Left ventricle myocardium superior (tissue), 1 donor: ENCODE data around the gene LSMEM2. TPM values are rescaled to one million over a fixed set of nuclear protein-coding genes. Genes with fewer than 3 reads are reported as not detected.
A peak's percentile ranks its signal among the peaks of the same experiment; 100 is the strongest.
"Not testable (repeated sequence)": the region's sequence is repeated elsewhere in the genome, so short reads cannot be mapped to it uniquely, and the experiment has no call there.

Experiments used
- ATAC-seq: fragments of 200-7000 bp; cut with Tn5 transposase; one replicate; pipeline ENCODE4 v1.9.1; 2020; ENCODE audit warnings: mild to moderate bottlenecking, moderate library complexity
- DNase-seq: peaks from one replicate; pipeline ENCODE4 v3.0.0-alpha.2; 2020
- intact Hi-C: fragments of 100-400 bp; cut with micrococcal nuclease; formaldehyde crosslinking; loops from one replicate; pipeline ENCODE4 v1.11.0; 2022
- total RNA-seq: library from RNA; stranded (reverse); fragmentation: NEBNext Ultra II Directional; extraction: Animal tissue kit (Norgen Biotek cat#: 25700); gene quantifications from one replicate; pipeline ENCODE4 v1.2.1, GENCODE V29; 2021
- donor health status: DM: no; HTN: yes; CAD: no; lungs with severe emphysema.

LSMEM2 gene
- total RNA-seq, 1 donor from 2014 or later = 31.6 TPM

GRCh38 chr3:50244813-50245212 lies 34.1 kb upstream of the LSMEM2 start:
- ATAC-seq, DNase-seq, intact Hi-C loops: not testable (repeated sequence)

DNA sequence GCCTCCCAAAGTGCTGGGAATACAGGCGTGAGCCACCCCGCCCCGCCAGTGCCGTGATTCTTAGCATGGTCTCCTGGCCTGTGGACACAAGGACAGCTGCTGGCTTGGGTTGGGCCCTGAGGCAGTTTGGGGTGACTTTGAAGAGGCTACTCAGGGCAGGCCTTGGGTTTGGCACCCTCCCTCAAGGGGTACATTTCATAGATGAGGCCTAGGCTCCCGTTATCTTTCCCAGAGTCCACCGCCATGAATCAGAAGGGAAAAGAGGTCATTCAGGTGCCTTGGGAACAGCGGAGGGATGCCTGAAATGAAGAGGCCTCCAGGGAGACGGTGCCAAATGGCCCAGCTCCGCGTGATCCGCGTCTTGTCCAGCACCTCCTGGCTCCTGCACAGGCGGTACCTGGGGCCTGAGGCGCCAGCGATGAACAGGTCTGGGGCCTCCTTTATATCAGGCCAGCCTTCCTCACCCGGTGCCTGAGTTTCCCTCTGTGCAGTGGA lies 33.6 kb upstream of the LSMEM2 start:
- intact Hi-C loops = no loop called here
- DNase-seq (no peak), ATAC-seq (no peak)

DNA sequence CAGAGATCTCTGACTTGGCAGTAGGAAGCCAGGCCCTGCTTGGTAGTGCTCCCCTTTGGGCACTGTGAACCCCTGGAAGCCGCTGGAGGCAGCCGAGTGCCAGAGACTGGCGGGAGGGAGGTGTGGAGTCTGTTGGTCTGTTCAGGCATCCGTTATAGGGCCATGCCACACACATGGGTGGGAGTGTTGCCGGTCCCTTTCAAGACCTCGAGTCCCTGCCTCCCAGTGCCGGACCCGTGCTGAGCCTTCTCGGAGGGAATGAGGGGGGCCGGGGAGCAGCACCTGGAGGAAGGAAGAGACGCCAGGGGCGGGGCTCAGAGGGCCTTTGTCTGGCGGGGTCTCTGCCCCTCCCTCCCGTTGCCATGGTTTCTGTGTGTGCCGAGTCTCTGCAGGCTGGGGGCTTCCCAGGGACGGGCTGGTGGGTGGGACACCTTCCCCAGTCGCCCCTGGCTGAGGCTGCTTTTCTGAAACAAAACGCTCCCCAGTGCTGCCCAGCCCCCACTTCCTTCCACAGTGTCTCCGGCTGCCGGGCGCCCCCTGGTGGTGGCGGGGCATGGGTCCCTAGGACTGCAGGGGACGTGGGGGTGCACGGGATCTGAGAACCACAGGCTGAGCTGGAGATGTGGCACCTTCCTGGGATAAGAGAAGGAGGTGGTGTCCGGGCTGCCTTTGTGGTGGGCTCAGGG lies 32.9 kb upstream of the LSMEM2 start:
- intact Hi-C loops = no loop called here
- peak; percentile 78 for ATAC-seq
- DNase-seq = peak; percentile 95

- intact Hi-C loops = no loop called here
- no peak for DNase-seq
- peak; percentile 34 for ATAC-seq
Measured at GRCh38 chr3:50246517-50246954, 32.4 kb upstream of the LSMEM2 start.

GRCh38 chr3:50248387-50248786 lies 30.5 kb upstream of the LSMEM2 start:
- ATAC-seq (peak; percentile 39), DNase-seq (peak; percentile 70)
- intact Hi-C loops = no loop called here

- ATAC-seq (no peak), DNase-seq (no peak)
- intact Hi-C loops = no loop called here
Measured at GRCh38 chr3:50249457-50249856, 29.4 kb upstream of the LSMEM2 start.

DNA sequence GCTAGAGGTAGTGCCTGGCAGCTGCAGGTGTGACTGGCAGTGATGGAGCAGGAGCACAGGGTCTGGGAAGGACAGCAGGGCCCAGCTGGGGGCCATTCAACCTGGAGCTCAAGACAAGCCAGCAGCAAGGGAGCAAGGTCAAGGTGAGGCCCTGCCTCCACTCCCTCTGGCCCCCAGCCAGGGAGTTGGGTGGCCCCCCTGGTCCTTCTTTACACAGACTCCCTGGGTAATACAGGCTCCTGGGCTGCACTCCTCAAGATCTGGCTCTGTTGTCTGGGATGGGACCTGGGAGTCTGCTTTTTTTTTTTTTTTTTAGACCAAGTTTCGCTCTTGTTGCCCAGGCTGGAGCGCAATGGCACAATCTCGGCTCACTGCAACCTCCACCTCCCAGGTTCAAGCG lies 28.4 kb upstream of the LSMEM2 start:
- ATAC-seq (no peak), DNase-seq (no peak)
- intact Hi-C loops = no loop called here

- intact Hi-C loops = no loop called here
- no peak for DNase-seq
- ATAC-seq = no peak
Measured at GRCh38 chr3:50251220-50251619, 27.7 kb upstream of the LSMEM2 start.

DNA sequence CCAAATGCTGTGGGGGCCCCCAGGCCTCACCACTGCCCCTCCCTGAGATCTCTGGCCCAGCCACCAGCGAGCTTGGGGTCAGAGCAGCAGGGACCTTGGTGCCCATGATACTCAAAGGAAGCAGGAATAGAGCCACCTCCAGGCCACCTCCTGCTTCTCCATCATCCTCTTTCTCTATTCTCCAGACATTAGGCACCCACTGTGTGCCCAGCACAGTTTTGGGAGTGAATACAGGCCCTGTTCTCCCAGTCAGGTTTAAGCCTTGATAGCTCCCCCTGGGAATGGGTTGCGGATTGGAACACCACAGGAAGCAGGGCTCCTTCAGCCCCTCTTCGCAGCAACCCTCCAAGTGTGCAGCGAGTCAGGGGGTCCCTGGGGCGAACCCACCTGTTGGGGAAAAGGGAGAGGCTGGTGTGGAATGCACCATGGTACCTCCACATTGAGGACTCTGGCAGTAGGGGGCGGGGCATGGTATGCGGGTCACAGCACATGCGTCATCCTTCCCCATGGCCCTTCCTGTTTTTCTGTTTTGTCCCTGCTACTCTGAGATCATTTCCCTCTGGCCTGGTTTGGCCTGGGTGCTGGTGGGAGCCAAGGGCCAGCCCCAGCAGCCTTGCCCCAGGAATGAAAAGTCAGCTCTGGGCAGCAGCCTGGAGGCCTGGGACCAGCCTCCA lies 24.2 kb upstream of the LSMEM2 start:
- peak; percentile 79 for DNase-seq
- ATAC-seq = peak; percentile 60
- intact Hi-C loops = no loop called here

DNA sequence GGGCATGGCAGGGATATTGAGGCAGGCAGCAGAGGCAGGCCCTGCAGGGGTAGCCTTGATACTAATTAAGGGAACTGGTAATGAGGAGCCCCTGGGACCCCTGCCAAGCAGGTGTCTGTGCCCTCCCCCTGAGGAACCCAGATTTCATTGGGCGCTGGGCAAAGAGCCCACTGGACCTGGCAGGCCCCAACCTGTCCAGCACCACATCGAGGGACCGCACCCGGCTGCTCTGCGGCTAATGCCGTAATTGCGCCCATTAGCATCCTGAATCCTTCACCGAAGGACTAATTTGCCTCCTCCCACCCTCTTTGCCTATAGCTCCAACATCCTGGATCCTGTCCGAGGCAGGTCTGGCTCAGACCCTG lies 23.7 kb upstream of the LSMEM2 start:
- no peak for ATAC-seq
- DNase-seq = no peak
- intact Hi-C loops = no loop called here

GRCh38 chr3:50256978-50257890 lies 21.7 kb upstream of the LSMEM2 start:
- ATAC-seq = no peak
- intact Hi-C loops = no loop called here
- no peak for DNase-seq

GRCh38 chr3:50258029-50258680 lies 20.7 kb upstream of the LSMEM2 start:
- ATAC-seq (no peak), DNase-seq (no peak)
- intact Hi-C loops = no loop called here

- ATAC-seq (no peak), DNase-seq (no peak)
- intact Hi-C loops = no loop called here
Measured at GRCh38 chr3:50258979-50259378, 19.9 kb upstream of the LSMEM2 start.

GRCh38 chr3:50259432-50260026 lies 19.4 kb upstream of the LSMEM2 start:
- intact Hi-C loops = no loop called here
- no peak for ATAC-seq
- no peak for DNase-seq

DNA sequence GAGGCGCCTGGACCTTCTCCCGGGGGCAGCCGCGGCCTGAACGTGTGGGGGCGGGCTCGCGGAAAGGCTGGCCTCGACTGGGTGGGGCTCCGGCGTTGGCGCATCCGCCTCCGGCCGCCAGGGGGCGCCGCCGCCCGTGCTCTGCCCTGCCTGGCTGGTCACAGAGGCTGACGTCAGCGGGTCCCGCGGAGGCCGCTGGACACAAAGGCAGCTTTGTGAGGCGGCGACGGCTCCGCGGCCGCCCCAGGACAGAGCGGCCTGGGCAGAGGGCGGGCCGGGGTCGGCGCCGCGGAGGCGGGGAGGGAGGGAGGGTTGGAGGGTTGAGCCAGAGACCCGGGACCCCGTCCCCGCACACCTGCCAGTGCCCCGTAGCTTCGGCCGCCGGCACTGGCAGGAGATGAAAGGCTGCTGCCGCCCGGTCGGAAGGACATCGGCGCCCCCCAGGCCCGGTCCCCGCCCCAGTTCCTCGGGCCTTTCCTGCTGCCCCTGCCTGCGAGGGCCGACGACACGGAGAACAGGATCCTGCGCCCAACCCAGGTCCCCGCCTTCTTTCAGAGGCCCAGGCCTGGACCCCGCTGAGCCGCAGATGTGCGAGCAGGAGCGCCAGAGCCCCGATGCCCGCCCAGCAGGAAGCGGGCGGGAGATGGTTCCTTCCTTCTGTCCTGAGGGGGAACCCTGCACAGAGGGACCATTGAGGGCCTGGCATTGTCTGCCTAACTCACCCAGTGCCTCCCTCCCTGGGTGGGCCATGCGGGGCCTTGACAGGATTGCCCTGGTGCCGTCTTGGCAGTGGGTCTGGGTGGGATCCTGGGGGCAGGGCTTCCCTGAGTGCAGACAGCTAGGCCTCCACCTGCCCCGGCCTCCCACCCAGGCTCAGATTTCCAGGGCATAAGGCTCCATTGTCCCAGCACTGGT lies 18.6 kb upstream of the LSMEM2 start:
- intact Hi-C loops = no loop called here
- ATAC-seq = peak; percentile 86
- DNase-seq = peak; percentile 98

DNA sequence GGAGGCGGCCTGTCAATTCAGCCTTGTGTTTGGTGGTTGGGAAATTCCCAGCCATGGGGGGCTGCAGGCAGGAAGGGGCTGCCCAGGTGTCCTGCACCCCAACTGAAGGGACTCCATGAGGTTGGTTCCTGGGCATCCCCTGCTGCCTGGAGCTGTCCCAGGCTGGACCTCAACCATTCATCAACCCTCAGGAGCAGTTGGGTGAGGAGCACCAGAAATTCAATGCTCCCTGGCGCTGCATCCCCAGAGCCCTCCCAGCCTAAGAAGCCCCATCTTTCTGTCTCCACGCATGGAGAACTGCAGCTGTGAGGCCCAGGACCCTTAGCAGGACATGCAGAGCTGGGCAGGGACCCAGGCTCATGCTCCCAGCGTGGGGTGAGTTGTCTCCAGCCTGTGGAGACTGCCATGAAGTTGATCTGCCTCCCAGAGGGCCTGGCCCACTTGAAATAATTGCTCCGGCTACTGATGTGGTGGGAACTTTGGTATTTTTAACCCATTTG lies 17.9 kb upstream of the LSMEM2 start:
- ATAC-seq (no peak), DNase-seq (no peak)
- intact Hi-C loops = no loop called here

DNA sequence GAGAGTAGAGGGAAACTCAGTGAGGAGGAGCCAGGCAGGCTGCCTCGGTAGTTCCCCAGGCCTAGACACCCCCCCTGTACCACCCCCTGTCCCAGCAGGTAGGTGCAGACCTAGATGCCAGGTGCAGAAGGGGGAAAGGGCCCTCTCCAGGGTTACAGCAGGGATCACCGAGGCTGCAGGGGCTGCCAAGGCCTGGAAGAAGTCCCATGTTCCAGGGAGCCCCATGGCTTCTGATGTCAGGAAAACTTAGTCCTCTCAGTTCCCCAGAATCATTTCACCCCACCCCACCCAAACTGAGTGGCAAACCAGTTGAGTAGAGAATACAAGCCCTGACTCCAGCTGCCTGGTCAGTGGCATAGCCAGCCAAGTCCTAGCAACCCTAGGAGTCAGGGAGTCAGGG lies 17.4 kb upstream of the LSMEM2 start:
- DNase-seq (no peak), ATAC-seq (no peak)
- intact Hi-C loops = no loop called here

DNA sequence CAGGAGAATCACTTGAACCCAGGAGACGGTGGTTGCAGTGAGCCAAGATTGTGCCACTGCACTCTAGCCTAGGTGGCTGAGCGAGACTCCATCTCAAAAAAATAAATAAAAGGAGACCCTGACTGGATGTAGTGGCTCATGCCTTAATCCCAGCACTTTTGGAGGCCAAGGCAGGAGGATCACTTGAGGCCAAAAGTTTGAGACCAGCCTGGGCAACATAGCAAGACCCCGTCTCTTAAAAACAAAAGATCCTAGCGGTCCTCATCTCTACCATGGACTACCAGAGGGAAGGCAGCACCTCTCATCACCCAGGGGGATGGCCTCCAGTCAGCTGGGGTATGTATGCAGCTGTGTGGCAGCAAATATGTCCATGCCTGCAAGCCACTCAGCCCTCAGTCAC lies 16.7 kb upstream of the LSMEM2 start:
- ATAC-seq, DNase-seq, intact Hi-C loops: not testable (repeated sequence)
